ENCODE results near the gene P2RY6.

- TF ChIP-seq POLR2A (IDR thresholded peaks at IDR 0.05; ENCODE audit: low read length) (no peak), CTCF (IDR thresholded peaks at IDR 0.05) (no peak), USF2 (IDR thresholded peaks at IDR 0.05) (no peak), EP300 (IDR thresholded peaks at IDR 0.05) (no peak), RCOR1 (IDR thresholded peaks at IDR 0.05; ENCODE audit: low read depth, low read length) (no peak), REST (IDR thresholded peaks at IDR 0.05) (no peak), ELK1 (IDR thresholded peaks at IDR 0.05; ENCODE audit: low read depth, low read length) (no peak), TFCP2L1 (CRISPR knock-in tag; IDR thresholded peaks at IDR 0.05) (no peak), RFX5 (IDR thresholded peaks at IDR 0.05) (no peak), SMC3 (IDR thresholded peaks at IDR 0.05) (no peak)
Observed at GRCh38 chr11:73288192-73288872, 16.2 kb downstream of the P2RY6 start.
